Left cardiac atrium (tissue), 4 donors: ENCODE data around the gene POLR2L. TPM values are rescaled to one million over a fixed set of nuclear protein-coding genes. Genes with fewer than 3 reads are reported as not detected.

ENCODE experiments used
- ATAC-seq, 2 donors: fragments of 200-7000 bp; cut with Tn5 transposase; one replicate each; pipeline ENCODE4 v1.9.1; 2020; ENCODE audit warnings: mild to moderate bottlenecking in 2 of 2, moderate library complexity in 2 of 2
- DNase-seq: peaks from one replicate; pipeline ENCODE4 v3.0.0-alpha.2; 2020
- intact Hi-C, 2 donors: fragments of 100-400 bp; cut with DNase I; formaldehyde crosslinking; loops; one replicate each; pipeline versions ENCODE4 v1.14.1 to v1.15.1; 2022 to 2023
- total RNA-seq, 2 donors: library from RNA; stranded (reverse); fragmentation: NEBNext Ultra II Directional; extraction: Animal tissue kit (Norgen Biotek cat#: 25700); gene quantifications; one replicate each; pipeline ENCODE4 v1.2.1, GENCODE V29; 2021
- donor health status: DM: no; HTN: yes; CAD: no.
- donor health status: DM: no; HTN: yes; CAD: no; lungs with severe emphysema.
- donor health status: DM: yes; HTN: yes; CAD: no.
- donor health status: Dilated cardiomyopathy.

The POLR2L gene
- total RNA-seq, 2 donors from 2014 or later: 163 to 202 TPM

- peak; percentile 34 to 42 for ATAC-seq
- intact Hi-C loops: no loop called here
- peak; percentile 80 for DNase-seq
Measured at GRCh38 chr11:820655-821511, 21.4 kb downstream of the POLR2L start.

- intact Hi-C loops: no loop called here
- DNase-seq: peak; percentile 92
- ATAC-seq: peak; percentile 69
Measured at GRCh38 chr11:819943-820649, 22.2 kb downstream of the POLR2L start.

- peak; percentile 94 for DNase-seq
- peak; percentile 85 to 88 for ATAC-seq
- intact Hi-C loops: no loop called here
Measured at GRCh38 chr11:819129-819931, 23.0 kb downstream of the POLR2L start.

GRCh38 chr11:818396-819128, 23.8 kb downstream of the POLR2L start, which contains the start of gene PNPLA2:
TSS of gene PNPLA2 (plus strand) at chr11:818914. CDS start at chr11:819719, 805 bp downstream.
- DNase-seq (no peak), ATAC-seq (peak; percentile 2)
- intact Hi-C loops: no loop called here

DNA sequence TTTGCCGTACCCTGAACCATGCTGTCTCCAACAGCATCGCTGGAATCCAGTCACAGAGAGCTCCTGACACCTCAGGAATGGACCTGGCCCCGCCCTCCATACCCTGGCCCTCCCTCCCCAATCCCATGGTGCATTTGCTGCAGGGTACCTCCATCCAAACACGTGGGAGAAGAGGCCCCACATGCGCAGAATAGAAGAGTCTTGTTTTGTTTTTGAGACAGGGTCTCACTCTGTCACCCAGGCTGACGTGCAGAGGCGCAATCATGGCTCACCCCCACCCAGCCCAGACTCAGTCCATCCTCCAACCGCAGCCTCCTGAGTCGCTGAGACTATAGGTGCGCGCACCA, 25.9 kb downstream of the POLR2L start:
- DNase-seq (no peak), ATAC-seq (no peak)
- intact Hi-C loops: no loop called here

GRCh38 chr11:815675-816432, 26.5 kb downstream of the POLR2L start:
- intact Hi-C loops: no loop called here
- no peak for DNase-seq
- no peak for ATAC-seq

GRCh38 chr11:813456-814096, 28.8 kb downstream of the POLR2L start:
- ATAC-seq (no peak), DNase-seq (no peak)
- intact Hi-C loops: no loop called here

- intact Hi-C loops: no loop called here
- no peak for DNase-seq
Measured at GRCh38 chr11:813072-813455, 29.3 kb downstream of the POLR2L start.

DNA sequence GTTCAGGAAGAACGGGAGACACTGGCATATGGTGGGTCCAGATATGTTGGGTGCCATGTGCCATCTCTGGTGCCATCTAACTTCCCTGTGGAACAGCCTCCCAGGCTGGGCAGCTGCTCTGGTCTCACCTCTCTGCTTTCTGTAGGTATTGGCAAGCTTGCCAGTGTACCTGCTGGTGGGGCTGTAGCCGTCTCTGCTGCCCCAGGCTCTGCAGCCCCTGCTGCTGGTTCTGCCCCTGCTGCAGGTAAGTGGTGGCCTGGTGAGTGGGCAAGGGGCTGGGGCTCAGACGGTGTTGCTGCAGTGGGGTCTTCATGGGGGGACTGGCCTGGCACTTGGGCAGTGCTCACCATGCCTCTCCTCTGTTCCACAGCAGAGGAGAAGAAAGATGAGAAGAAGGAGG, 29.9 kb downstream of the POLR2L start:
- intact Hi-C loops: no loop called here
- DNase-seq: no peak
- ATAC-seq: no peak

More at GRCh38 chr11:813072-813455, 29.3 kb downstream of the POLR2L start:
- ATAC-seq: no peak

DNA sequence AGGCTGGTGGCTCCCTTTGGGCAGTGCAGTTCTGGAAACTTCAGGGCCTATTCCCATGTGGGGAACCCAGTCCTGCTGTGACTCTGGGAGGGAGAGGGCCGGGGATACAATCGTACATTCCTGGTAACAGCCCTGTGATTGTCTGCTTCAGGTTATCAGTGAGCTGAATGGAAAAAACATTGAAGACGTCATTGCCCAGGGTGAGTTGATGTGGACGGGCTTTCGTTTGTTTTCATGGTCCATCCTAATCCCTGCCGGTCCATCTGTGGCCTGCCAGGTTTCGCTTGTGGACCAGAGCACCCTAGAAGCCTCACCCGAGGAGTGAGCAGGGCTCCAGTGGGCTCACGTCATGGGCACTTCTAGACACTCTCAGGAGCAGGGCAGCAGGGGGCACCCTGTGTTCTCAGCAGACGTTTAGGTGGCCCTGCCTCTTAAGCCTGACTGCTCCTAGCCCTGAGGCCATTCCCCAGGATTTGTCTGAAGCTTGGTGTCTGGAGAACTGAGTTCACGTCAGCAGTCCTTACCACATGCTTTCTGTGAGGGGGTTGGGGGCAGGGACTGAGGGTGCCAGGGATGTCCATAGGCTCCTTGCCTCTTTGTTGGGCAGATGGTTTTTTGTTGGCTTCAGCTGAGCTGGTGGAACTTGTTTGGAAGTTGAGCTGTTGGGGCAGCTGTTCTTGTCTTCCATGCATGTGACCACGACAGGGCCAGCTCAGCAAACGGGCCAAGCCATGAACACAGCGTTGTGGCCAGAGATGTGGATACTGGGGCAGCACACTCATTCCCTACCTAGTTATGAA, 30.7 kb downstream of the POLR2L start:
- DNase-seq: no peak
- no peak for ATAC-seq
- intact Hi-C loops: no loop called here

GRCh38 chr11:810040-810567, 32.2 kb downstream of the POLR2L start:
- intact Hi-C loops: no loop called here
- ATAC-seq (peak in 1 of 2 donors; percentile 5), DNase-seq (no peak)

GRCh38 chr11:809287-810039, 32.9 kb downstream of the POLR2L start, which contains the start of gene RPLP2:
TSS of gene RPLP2 (plus strand) at chr11:809967. CDS start at chr11:810235, 268 bp downstream.
- intact Hi-C loops: no loop called here
- ATAC-seq: peak; percentile 90 to 93
- DNase-seq: peak; percentile 99

DNA sequence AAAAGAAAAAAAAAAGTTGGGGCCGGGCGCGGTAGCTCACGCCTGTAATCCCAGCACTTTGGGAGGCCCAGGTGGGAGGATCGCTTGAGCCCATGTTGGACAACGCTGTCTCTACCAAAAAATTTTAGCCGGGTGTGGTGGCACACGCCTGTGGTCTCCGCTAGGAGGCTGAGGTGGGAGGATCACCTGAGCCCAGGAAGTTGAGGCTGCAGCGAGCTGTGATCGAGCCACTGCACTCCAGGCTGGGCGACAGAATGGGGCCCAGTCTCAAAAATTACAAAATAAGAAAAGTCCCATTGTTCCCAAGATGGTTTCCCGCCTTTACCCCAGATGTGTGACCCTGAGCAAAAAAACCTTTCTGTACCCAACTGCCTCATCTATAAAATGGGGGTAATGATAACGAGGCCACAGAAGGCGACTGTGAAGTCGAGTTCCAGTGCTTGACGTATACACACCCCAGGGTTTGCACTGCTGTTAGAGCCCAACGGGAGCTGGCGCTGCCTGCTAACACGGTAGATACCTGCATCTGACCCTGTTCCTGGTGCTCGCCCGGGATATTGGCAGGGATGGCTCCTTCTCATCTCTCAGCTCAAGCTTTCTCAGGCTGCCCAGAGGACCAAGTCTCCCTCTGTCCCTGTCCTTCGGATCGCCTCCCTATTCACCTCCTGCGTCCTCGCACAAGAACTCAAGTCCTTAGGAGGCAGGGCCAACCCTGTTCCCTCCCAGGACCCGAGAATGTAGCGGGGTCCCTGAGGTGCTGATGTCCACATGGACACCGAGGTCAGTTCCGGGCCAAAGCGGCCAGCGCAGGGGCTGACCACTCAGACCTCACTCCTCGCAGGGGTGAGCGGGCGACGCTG, 33.7 kb downstream of the POLR2L start:
- DNase-seq: peak; percentile 90
- intact Hi-C loops: no loop called here
- no peak for ATAC-seq

DNA sequence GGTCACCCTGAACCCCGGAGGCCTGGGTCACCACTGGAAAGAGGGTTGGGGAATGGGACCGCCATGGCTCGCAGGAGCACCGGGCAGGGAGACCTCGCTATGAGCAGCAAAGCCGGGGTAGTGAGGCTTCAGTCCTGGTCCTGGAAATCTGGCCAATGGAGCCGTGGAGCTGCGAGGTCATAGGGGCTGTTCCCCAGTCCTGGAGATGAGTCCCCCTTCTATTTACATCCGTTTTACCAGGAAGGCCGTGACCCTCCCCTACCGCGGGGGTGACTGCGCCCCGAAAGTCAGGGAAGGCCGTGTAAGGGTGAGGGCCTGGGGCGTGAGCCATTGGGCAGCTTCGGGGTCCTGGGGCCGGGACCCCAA, 37.7 kb downstream of the POLR2L start:
- ATAC-seq (no peak), DNase-seq (no peak)

More for the DNA sequence above, 37.7 kb downstream of the POLR2L start:
- intact Hi-C loops: no loop called here
